HG02571 (cell line): ENCODE measurements around the gene DERL3.
"Not testable (repeated sequence)": the region's sequence is repeated elsewhere in the genome, so short reads cannot be mapped to it uniquely, and the experiment has no call there.

Experiments
- ATAC-seq: cut with Tn5 transposase; IDR thresholded peaks from one replicate; pipeline ENCODE4 v1.9.1; 2021; ENCODE audit warnings: mild to moderate bottlenecking, moderate library complexity; ENCODE audit not compliant: unreplicated experiment

Gene DERL3

GRCh38 chr22:23838681-23839468 is at the start of gene DERL3:
Gene DERL3, minus strand, starts transcription at chr22:23839006. Its CDS starts 19 bp downstream, at chr22:23838987.
- ATAC-seq = peak; percentile 78

DNA sequence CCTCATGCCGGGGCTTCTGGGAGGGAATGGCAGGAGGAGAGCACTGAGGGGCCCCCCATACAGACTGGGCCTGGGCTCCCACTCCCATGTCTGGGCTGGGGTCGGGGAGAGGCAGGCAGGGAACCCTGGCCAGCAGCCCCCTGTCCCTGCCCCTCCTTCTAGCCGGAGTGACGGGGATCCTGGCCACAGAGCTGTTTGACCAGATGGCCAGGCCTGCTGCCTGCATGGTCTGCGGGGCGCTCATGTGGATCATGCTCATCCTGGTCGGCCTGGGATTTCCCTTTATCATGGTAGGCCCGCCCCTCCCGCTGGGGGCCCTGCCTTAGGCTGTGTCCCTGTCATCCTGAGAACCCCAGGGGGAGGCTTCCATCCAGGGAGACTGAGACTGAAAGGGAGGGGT is 45.3 kb upstream of the DERL3 start:
- no peak for ATAC-seq

DNA sequence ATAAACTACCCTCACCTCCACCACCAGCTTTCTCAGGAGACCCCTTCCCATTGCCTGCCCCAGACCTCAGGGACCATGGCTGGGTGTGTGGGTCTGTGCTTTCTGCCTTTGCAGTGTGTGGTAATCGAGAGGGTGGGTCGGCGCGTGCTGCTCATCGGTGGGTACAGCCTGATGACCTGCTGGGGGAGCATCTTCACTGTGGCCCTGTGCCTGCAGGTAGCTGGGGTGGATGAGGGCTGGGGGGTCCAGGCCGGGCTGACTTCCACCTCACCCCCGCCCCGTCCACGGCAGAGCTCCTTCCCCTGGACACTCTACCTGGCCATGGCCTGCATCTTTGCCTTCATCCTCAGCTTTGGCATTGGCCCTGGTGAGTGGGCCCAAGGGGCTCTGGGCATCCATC is 44.9 kb upstream of the DERL3 start:
- ATAC-seq = no peak

DNA sequence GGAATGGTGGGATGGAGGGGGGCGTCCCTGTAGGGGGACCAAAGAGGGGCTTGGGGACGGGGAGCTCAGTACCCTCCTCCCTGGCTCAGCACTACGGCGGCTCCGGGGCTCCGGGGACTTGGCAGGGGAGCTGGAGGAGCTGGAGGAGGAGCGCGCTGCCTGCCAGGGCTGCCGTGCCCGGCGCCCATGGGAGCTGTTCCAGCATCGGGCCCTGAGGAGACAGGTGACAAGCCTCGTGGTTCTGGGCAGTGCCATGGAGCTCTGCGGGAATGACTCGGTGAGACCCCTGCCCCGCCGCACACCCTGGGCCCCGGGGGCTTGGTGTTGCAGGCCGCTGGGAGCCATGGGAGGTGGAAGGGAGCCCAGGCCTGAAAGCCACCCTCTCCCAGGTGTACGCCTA is 43.6 kb upstream of the DERL3 start:
- ATAC-seq = no peak

GRCh38 chr22:23878219-23878618 is 39.4 kb upstream of the DERL3 start:
- ATAC-seq = no peak

- ATAC-seq = no peak
Observed at GRCh38 chr22:23877566-23877965, 38.8 kb upstream of the DERL3 start.

DNA sequence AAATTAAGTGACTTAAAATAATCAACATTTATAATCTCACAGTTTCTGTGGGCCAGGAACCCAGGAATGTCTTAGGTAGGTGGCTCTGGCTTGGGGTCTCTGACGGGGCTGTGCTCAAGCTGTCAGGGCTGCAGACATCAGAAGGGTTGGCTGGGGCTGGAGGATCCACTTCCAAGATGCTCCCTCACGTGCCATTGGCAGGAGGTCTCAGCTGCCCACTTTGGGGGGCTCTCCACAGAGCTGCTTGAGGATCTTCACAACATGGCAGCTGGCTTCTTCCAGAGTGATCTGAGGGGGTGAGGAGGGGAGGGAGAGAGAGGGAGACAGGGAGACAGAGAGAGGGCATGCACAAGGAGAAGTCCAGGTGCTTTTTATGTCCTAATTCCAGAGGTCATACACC is 37.0 kb upstream of the DERL3 start:
- ATAC-seq = no peak

- no peak for ATAC-seq
Observed at GRCh38 chr22:23874871-23875270, 36.1 kb upstream of the DERL3 start.

- ATAC-seq = no peak
Observed at GRCh38 chr22:23868580-23868979, 29.8 kb upstream of the DERL3 start.

DNA sequence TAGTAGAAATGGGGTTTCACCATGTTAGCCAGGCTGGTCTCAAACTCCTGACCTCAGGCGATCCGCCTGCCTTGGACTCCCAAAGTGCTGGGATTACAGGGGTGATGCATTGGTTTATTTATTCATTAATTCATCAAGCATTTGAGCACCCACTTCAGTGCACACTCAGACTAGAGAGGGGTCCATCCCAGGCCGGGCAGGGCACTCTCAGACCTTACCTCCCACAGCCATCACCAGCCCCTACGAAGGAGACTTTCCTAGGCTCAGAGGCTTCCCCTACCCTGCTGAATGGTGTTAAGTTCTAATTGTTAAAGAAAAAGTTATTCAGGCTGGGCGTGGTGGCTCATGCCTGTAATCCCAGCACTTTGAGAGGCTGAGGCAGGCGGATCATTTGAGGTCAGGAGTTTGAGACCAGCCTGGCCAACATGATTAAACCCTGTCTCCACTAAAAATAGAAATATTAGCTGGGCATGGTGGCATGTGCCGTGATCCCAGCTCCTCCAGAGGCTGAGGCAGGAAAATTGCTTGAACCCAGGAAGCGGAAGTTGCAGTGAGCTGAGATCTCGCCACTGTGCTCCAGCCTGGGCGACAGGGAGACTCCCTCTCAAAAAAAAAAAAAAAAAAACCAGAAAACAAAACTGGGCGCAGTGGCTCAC is 25.8 kb upstream of the DERL3 start:
- ATAC-seq = not testable (repeated sequence)

- no peak for ATAC-seq
Observed at GRCh38 chr22:23862103-23862502, 23.3 kb upstream of the DERL3 start.

DNA sequence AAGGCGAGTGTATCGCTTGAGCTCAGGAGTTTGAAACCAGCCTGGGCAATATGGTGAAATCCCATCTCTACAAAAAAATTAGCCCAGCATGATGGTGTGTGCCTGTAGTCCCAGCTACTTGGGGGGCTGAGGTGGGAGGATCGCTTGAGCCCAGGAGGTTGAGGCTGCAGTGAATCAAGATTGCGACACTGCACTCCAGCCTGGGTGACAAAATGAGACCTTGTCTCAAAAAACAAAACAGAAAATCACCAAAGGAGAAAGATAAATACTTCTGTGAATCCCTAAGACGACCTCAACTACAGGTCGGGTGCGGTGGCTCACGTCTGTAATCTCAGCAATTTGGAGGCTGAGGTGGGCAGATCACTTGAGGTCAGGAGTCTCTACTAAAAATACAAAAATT is 21.4 kb upstream of the DERL3 start:
- not testable (repeated sequence) for ATAC-seq

GRCh38 chr22:23859201-23859600 is 20.4 kb upstream of the DERL3 start:
- ATAC-seq = no peak

DNA sequence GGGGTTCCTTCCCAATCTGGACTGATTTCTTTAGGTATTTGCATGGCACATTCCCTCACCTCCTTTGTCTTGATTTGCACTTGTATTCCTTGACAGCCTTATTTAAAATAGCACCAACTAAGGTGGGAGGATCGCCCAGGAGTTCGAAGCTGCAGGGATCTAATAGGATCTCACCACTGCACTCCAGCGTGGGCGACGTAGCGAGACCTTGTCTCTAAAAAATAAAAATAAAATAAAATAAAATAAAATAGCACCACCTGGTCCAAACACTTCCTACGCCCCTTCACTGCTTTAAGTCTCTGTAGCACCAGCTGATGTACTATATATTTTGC is 19.6 kb upstream of the DERL3 start:
- no peak for ATAC-seq

DNA sequence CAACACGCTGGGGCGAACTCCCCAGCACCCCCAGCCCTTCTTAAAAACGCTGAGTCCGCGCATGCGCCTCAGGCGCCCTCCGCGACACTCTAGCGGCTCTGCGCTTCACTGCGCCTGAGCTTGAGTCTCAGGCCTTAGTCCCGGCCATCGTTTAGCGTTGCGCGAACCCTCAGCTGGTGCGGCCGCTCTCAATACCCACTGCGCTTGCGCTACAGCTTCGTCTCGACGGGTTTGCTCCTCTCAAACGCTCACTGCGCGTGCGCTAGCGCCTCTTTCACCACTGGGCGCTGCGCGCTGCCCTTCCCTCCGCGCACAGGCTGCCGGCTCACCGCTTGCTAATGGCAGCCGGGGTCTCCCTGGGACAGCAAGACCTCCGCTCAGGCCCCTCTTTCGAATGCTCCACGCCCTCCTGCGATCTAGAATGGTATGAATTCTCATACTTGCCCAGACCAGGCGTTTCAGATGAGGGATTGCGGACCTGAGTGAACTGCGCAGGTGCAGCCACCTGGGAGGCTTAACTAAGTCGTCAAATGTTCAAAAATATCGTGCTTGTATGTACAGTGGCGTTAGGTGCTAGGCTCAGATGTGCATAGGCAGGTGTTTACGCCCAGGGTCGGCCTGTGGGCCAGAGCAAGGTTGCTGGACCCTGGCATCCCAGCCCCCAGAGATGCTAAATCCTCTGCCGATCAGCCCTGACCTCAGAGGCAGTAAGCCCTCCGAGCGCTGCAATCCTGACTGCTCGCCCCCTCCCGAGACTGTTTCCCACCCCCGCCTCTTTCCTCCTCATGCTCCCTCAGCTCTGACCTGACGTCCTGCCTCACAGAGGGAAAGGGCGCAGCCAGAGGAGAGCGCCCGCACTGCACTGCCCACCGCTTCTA is 19.0 kb upstream of the DERL3 start, which contains the start of gene SLC2A11:
Gene SLC2A11 (plus strand): TSS at position 270 of the 878 bp plus-strand sequence. CDS start 125 bp downstream, at position 395.
- peak; percentile 84 for ATAC-seq

- ATAC-seq = peak; percentile 36
Observed at GRCh38 chr22:23856721-23857605, 18.2 kb upstream of the DERL3 start.

DNA sequence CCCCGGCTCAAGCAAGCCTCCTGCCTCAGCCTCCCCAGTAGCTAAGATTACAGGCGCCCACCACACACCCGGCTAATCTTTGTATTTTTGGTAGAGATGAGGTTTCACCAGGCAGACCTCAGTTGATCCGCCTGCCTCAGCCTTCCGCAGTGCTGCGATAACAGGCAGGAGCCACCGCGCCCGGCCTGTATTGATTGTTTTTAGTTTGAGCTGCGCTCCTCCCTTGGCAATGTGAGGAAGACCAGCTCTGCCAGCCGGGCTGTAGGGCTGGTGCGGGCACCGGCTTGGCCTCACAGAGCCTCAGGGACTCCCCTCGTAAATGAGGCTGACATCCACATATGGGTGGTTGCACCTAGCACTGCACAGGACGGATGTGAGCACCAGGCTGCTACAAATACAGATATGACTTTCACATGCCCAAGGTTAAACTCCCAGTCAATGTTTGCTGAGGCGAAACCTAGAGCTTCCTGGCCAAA is 11.4 kb upstream of the DERL3 start:
- no peak for ATAC-seq

DNA sequence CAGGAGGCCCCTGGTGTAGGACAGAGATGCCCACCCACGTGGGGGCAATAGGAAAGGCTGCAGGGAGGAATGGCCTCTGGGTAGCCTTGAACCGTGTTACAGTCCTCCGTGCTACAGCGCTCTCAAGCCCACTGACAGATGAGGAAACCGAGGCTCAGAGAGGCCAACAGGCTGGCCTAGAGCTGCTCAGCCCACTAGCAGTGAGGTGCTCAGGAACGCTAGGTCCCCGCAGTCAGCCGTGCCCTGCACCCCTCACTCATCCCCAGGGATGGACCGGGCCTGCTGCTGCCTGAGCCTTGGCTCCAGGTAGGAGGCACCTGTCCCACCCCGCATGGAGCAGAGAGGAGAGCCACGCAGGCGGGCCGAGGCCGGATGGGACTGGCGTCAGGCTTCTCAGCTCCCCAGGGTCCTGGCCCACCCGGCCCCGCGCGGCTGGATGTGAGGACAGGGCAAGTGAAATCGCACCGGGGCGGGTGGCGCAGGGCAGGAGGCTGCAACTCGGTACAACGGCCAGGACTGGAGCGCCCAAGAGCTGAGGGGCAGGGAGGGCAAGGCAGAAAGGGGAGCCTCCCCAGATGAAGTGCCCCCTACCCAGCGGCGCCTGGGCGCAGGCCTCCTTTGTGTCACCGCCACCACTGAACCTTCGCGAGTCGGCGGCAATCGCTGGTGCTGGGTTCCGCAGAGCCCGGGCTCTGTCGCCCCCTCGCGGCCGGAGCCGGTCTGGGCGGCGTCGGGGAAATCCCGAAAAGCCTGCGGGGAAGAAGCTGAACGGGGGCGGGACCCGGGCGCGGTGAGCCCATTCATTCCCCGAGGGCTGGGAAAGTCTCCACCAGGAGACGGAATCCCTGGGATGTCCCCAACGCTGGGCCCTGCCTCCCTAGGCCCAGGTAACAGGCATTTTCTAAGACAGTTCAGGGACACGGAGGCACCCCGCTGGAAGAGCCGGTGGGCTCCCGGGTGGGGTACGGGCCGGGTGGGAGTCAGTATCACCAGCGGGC is 10.5 kb upstream of the DERL3 start:
- ATAC-seq = no peak
